Osteocyte (in vitro differentiated cells): Measurements from ENCODE around the gene FNTB. TPM values are rescaled to one million over a fixed set of nuclear protein-coding genes. Genes with fewer than 3 reads are reported as not detected.

Experiments
- DNase-seq: peaks from one replicate; pipeline ENCODE4 v3.0.0; 2021; ENCODE audit warnings: mixed read lengths; ENCODE audit not compliant: unreplicated experiment; ENCODE audit errors: extremely low spot score
- H3K27ac Mint-ChIP-seq: one replicate; pipeline ENCODE4 v1.8.0; 2021; ENCODE audit warnings: mild to moderate bottlenecking, mixed read lengths; ENCODE audit not compliant: unreplicated experiment
- H3K27me3 Mint-ChIP-seq: one replicate; pipeline ENCODE4 v1.8.0; 2021; ENCODE audit warnings: mixed read lengths; ENCODE audit not compliant: unreplicated experiment
- H3K36me3 Mint-ChIP-seq: one replicate; pipeline ENCODE4 v1.8.0; 2021; ENCODE audit warnings: mixed read lengths; ENCODE audit not compliant: unreplicated experiment
- H3K4me1 Mint-ChIP-seq: one replicate; pipeline ENCODE4 v1.8.0; 2021; ENCODE audit warnings: mixed read lengths; ENCODE audit not compliant: unreplicated experiment
- H3K4me3 Mint-ChIP-seq: one replicate; pipeline ENCODE4 v1.8.0; 2021; ENCODE audit warnings: mild to moderate bottlenecking, moderate library complexity, mixed read lengths; ENCODE audit not compliant: unreplicated experiment
- H3K9me3 Mint-ChIP-seq: one replicate; pipeline ENCODE4 v1.8.0; 2021; ENCODE audit warnings: mixed read lengths; ENCODE audit not compliant: unreplicated experiment
- CTCF ChIP-seq: fragments of 200-600 bp; sonication (generic); IDR thresholded peaks from 2 replicates; pipeline ENCODE4 v1.5.0; 2021; ENCODE audit warnings: antibody characterized with exemption, mild to moderate bottlenecking, moderate library complexity
- total RNA-seq: library from RNA; stranded (reverse); gene quantifications from 2 replicates; pipeline ENCODE4 v1.2.1, GENCODE V29; 2021

The FNTB gene
- total RNA-seq, 1 donor from 2014 or later = 23.2 TPM

GRCh38 chr14:64971491-64971942, 15.2 kb upstream of the FNTB start:
- Mint-ChIP-seq H3K36me3 (no peaks in the 10 kb centered on the region), H3K27ac (no peak overlapping the region), H3K4me3 (peak overlapping the region; percentile 76), H3K27me3 (peaks cover 3% of the 10 kb centered on the region), H3K4me1 (peaks cover 34% of the 10 kb centered on the region), H3K9me3 (no peaks in the 10 kb centered on the region)
- no peak for DNase-seq
- no peak for TF ChIP-seq CTCF

GRCh38 chr14:64971943-64972791, 14.5 kb upstream of the FNTB start, which contains the start of gene RAB15:
RAB15 (minus strand) TSS chr14:64972336; CDS start chr14:64972076, 260 bp downstream.
- no peak for DNase-seq
- Mint-ChIP-seq H3K27ac (peak within 1 kb of the TSS; percentile 41), H3K4me1 (peaks cover 34% of the 10 kb centered on the region), H3K4me3 (peak within 1 kb of the TSS; percentile 83), H3K27me3 (peaks cover 8% of the 10 kb centered on the region), H3K9me3 (no peaks in the 10 kb centered on the region), H3K36me3 (no peaks in the 10 kb centered on the region)
- TF ChIP-seq CTCF = no peak

- no peaks in the 10 kb centered on the region for H3K9me3 Mint-ChIP-seq
- DNase-seq = no peak
- H3K4me3 Mint-ChIP-seq = peak overlapping the region; percentile 83
- no peaks in the 10 kb centered on the region for H3K36me3 Mint-ChIP-seq
- peaks cover 32% of the 10 kb centered on the region for H3K4me1 Mint-ChIP-seq
- H3K27me3 Mint-ChIP-seq = peaks cover 14% of the 10 kb centered on the region
- no peak for TF ChIP-seq CTCF
- no peak overlapping the region for H3K27ac Mint-ChIP-seq
Observed at GRCh38 chr14:64973026-64973442, 13.7 kb upstream of the FNTB start.

GRCh38 chr14:64973826-64974225, 12.9 kb upstream of the FNTB start:
- peaks cover 24% of the 10 kb centered on the region for H3K4me1 Mint-ChIP-seq
- H3K27me3 Mint-ChIP-seq = peaks cover 20% of the 10 kb centered on the region
- no peak for TF ChIP-seq CTCF
- H3K27ac Mint-ChIP-seq = no peak overlapping the region
- DNase-seq = no peak
- H3K9me3 Mint-ChIP-seq = no peaks in the 10 kb centered on the region
- no peak overlapping the region for H3K4me3 Mint-ChIP-seq
- no peaks in the 10 kb centered on the region for H3K36me3 Mint-ChIP-seq

GRCh38 chr14:64974563-64974962, 12.1 kb upstream of the FNTB start:
- Mint-ChIP-seq H3K36me3 (no peaks in the 10 kb centered on the region), H3K4me3 (no peak overlapping the region), H3K27me3 (peaks cover 20% of the 10 kb centered on the region), H3K9me3 (no peaks in the 10 kb centered on the region), H3K4me1 (peaks cover 18% of the 10 kb centered on the region), H3K27ac (no peak overlapping the region)
- DNase-seq = no peak
- no peak for TF ChIP-seq CTCF
